NCI-H524 treated with DMSO at 0.1 percent for 48 hours (cell line): Measurements from ENCODE around the gene SEL1L3.

Experiments
- DNase-seq: peaks from one replicate; lab custom pipeline; 2025; lab: John Stamatoyannopoulos, UW

The SEL1L3 gene

GRCh38 chr4:25816591-25817058 is 46.2 kb downstream of the SEL1L3 start:
- DNase-seq: no peak

- DNase-seq: no peak
Observed at GRCh38 chr4:25815586-25815985, 47.2 kb downstream of the SEL1L3 start.

GRCh38 chr4:25814301-25815136 is 48.3 kb downstream of the SEL1L3 start:
- DNase-seq: no peak

GRCh38 chr4:25813448-25814106 is 49.2 kb downstream of the SEL1L3 start:
- DNase-seq: no peak

GRCh38 chr4:25811841-25812240 is 50.9 kb downstream of the SEL1L3 start:
- DNase-seq: peak; percentile 97

GRCh38 chr4:25811374-25811690 is 51.5 kb downstream of the SEL1L3 start:
- no peak for DNase-seq

- DNase-seq: no peak
Observed at GRCh38 chr4:25810461-25811373, 52.1 kb downstream of the SEL1L3 start.

GRCh38 chr4:25809996-25810395 is 52.8 kb downstream of the SEL1L3 start:
- DNase-seq: no peak

- DNase-seq: no peak
Observed at GRCh38 chr4:25807102-25807728, 55.6 kb downstream of the SEL1L3 start.

GRCh38 chr4:25805255-25805860 is 57.4 kb downstream of the SEL1L3 start:
- no peak for DNase-seq

- no peak for DNase-seq
Observed at GRCh38 chr4:25803720-25804225, 59.0 kb downstream of the SEL1L3 start.

GRCh38 chr4:25801594-25801993 is 61.2 kb downstream of the SEL1L3 start:
- no peak for DNase-seq

- DNase-seq: peak; percentile 67
Observed at GRCh38 chr4:25800245-25800644, 62.5 kb downstream of the SEL1L3 start.

- peak; percentile 96 for DNase-seq
Observed at GRCh38 chr4:25799522-25799921, 63.3 kb downstream of the SEL1L3 start.

GRCh38 chr4:25797136-25797535 is 65.7 kb downstream of the SEL1L3 start:
- no peak for DNase-seq

GRCh38 chr4:25795566-25796454 is 67.0 kb downstream of the SEL1L3 start:
- DNase-seq: no peak

- no peak for DNase-seq
Observed at GRCh38 chr4:25795091-25795490, 67.7 kb downstream of the SEL1L3 start.

- DNase-seq: no peak
Observed at GRCh38 chr4:25792876-25793275, 69.9 kb downstream of the SEL1L3 start.

- no peak for DNase-seq
Observed at GRCh38 chr4:25792200-25792791, 70.5 kb downstream of the SEL1L3 start.

GRCh38 chr4:25790024-25790423 is 72.8 kb downstream of the SEL1L3 start:
- DNase-seq: no peak
